Upper lobe of left lung (tissue), 6 donors: ENCODE measurements around the gene SLC25A12. TPM values are rescaled to one million over a fixed set of nuclear protein-coding genes. Genes with fewer than 3 reads are reported as not detected.
"Not testable (repeated sequence)": the region's sequence is repeated elsewhere in the genome, so short reads cannot be mapped to it uniquely, and the experiment has no call there.

Experiments used
- ATAC-seq, 2 donors: fragments of 200-7000 bp; cut with Tn5 transposase; one replicate each; pipeline ENCODE4 v1.9.1; 2022; ENCODE audit warnings: mild to moderate bottlenecking in 2 of 2, moderate library complexity in 2 of 2; ENCODE audit not compliant: low FRiP score in 2 of 2
- DNase-seq, 2 donors: peaks; one replicate each; pipeline ENCODE4 v3.0.0-alpha.2; 2019 to 2020
- H3K27ac ChIP-seq, 4 donors: fragments of 200-600 bp; sonication (generic); one replicate each; pipeline ENCODE4 v1.5.1; 2016 to 2019
- H3K27me3 ChIP-seq, 4 donors: fragments of 200-600 bp; sonication (generic); one replicate each; pipeline ENCODE4 v1.5.1; 2017 to 2019
- H3K36me3 ChIP-seq, 4 donors: fragments of 200-600 bp; sonication (generic); one replicate each; pipeline ENCODE4 v1.5.1; 2016 to 2019
- H3K4me1 ChIP-seq, 4 donors: fragments of 200-600 bp; sonication (generic); one replicate each; pipeline ENCODE4 v1.5.1; 2018 to 2019
- H3K4me3 ChIP-seq, 4 donors: fragments of 200-600 bp; sonication (generic); one replicate each; pipeline ENCODE4 v1.5.1; 2017 to 2019; ENCODE audit warnings: mild to moderate bottlenecking in 2 of 4, moderate library complexity in 1 of 4
- H3K9me3 ChIP-seq, 4 donors: fragments of 200-600 bp; sonication (generic); one replicate each; pipeline ENCODE4 v1.5.1; 2018 to 2019
- CTCF ChIP-seq, 6 experiments: fragments of 450-650 bp in 4 of 6; fragments of 200-600 bp in 2 of 6; sonication (generic) in 2 of 6; IDR thresholded peaks; one replicate each; pipeline ENCODE4 v1.5.1; 2016 to 2019; ENCODE audit warnings: antibody characterized with exemption in 6 of 6
- EP300 ChIP-seq, 4 donors: sonication (generic); formaldehyde crosslinking; IDR thresholded peaks; one replicate each; pipeline ENCODE4 v1.5.1; 2017; ENCODE audit warnings: antibody characterized with exemption in 4 of 4, control low read depth in 2 of 4
- POLR2A ChIP-seq, 4 donors: fragments of 450-650 bp; IDR thresholded peaks; one replicate each; pipeline ENCODE4 v1.5.1; 2016 to 2017; ENCODE audit warnings: antibody characterized with exemption in 4 of 4, mild to moderate bottlenecking in 2 of 4
- POLR2AphosphoS5 ChIP-seq, 2 donors: sonication (generic); formaldehyde crosslinking; IDR thresholded peaks; one replicate each; pipeline ENCODE4 v1.5.1; 2017; ENCODE audit warnings: antibody characterized with exemption in 2 of 2
- WGBS, 2 donors: methylation state at CpG; one replicate each; pipeline ENCODE4 v1.1.5; 2017 to 2018; 5-methylcytosine and 5-hydroxymethylcytosine counted together
- total RNA-seq, 6 donors: library from RNA; depleted of rRNA in 4 of 6; stranded (reverse); fragments of >200 nt in 4 of 6; gene quantifications; one replicate each; pipeline versions ENCODE4 v1.1.0 to v1.2.1, GENCODE V29; 2016 to 2021
- donor health status: DM: no; HTN: no; CAD: no; lungs with moderate emphysema.
- donor health status: DM: no; HTN: yes; CAD: no; lungs with severe emphysema.

SLC25A12 gene
- total RNA-seq, 6 donors from 2014 or later: 6.2 to 27.2 (median 11.3) TPM

- H3K27me3 ChIP-seq: no peaks in the 10 kb centered on the region
- ATAC-seq (no peak), DNase-seq (no peak)
- no peak overlapping the region for H3K27ac ChIP-seq
- WGBS, 2 donors: 53 to 65% methylated on average over 2 of the region's 2 CpGs
- H3K36me3 ChIP-seq: no peaks in the 10 kb centered on the region
- H3K4me1 ChIP-seq: no peaks in the 10 kb centered on the region
- TF ChIP-seq POLR2AphosphoS5 (IDR thresholded peaks at IDR 0.05) (no peak), POLR2A (IDR thresholded peaks at IDR 0.05) (no peak), CTCF (IDR thresholded peaks at IDR 0.05) (no peak), EP300 (IDR thresholded peaks at IDR 0.05) (no peak)
- no peak overlapping the region for H3K4me3 ChIP-seq
- peaks cover 0 to 5% (median 0%) of the 10 kb centered on the region in 4 donors for H3K9me3 ChIP-seq
Observed at GRCh38 chr2:171902840-171903420, 8.9 kb upstream of the SLC25A12 start.

- ATAC-seq, H3K4me1 ChIP-seq, H3K9me3 ChIP-seq, H3K27me3 ChIP-seq, H3K36me3 ChIP-seq, H3K4me3 ChIP-seq, H3K27ac ChIP-seq: not testable (repeated sequence)
- WGBS, 2 donors: 91% methylated on average over 8 of the region's 58 CpGs; no CpG with 5 or more reads in 1 of the 2 donors
- DNase-seq: peak in 1 of 2 donors; percentile 65
Observed at GRCh38 chr2:171899623-171900282, 5.7 kb upstream of the SLC25A12 start.

GRCh38 chr2:171895786-171896185 lies 1.7 kb upstream of the SLC25A12 start:
- ATAC-seq (no peak), DNase-seq (no peak)
- no peak overlapping the region for H3K27ac ChIP-seq
- WGBS, 2 donors: 89 to 93% methylated on average over 1 of the region's 1 CpG
- TF ChIP-seq POLR2A (IDR thresholded peaks at IDR 0.05) (no peak), CTCF (IDR thresholded peaks at IDR 0.05) (no peak), POLR2AphosphoS5 (IDR thresholded peaks at IDR 0.05) (no peak), EP300 (IDR thresholded peaks at IDR 0.05) (no peak)
- no peaks in the 10 kb centered on the region for H3K27me3 ChIP-seq
- H3K4me1 ChIP-seq: peaks cover 7 to 17% (median 13%) of the 10 kb centered on the region in 4 donors
- H3K9me3 ChIP-seq: peaks cover 0 to 5% (median 0%) of the 10 kb centered on the region in 4 donors
- H3K4me3 ChIP-seq: no peak overlapping the region
- H3K36me3 ChIP-seq: no peaks in the 10 kb centered on the region

- TF ChIP-seq EP300 (IDR thresholded peaks at IDR 0.05) (no peak), CTCF (IDR thresholded peaks at IDR 0.05) (no peak), POLR2A (IDR thresholded peaks at IDR 0.05) (no peak), POLR2AphosphoS5 (IDR thresholded peaks at IDR 0.05) (no peak)
- no peaks in the 10 kb centered on the region for H3K27me3 ChIP-seq
- H3K9me3 ChIP-seq: peaks cover 0 to 5% (median 0%) of the 10 kb centered on the region in 4 donors
- DNase-seq (no peak), ATAC-seq (no peak)
- H3K36me3 ChIP-seq: no peaks in the 10 kb centered on the region
- peak overlapping the region; percentile 64 to 83 (median 74) for H3K4me3 ChIP-seq
- H3K4me1 ChIP-seq: peaks cover 7 to 17% (median 13%) of the 10 kb centered on the region in 4 donors
- 39 to 46% methylated on average over 10 of the region's 10 CpGs for WGBS, 2 donors
- H3K27ac ChIP-seq: peak overlapping the region; percentile 70 to 87 (median 71)
Observed at GRCh38 chr2:171894612-171894947, 536 bp upstream of the SLC25A12 start.

- TF ChIP-seq EP300 (IDR thresholded peaks at IDR 0.05): no peak
- no peak for TF ChIP-seq POLR2A (IDR thresholded peaks at IDR 0.05)
- TF ChIP-seq CTCF (IDR thresholded peaks at IDR 0.05): no peak
- TF ChIP-seq POLR2AphosphoS5 (IDR thresholded peaks at IDR 0.05): no peak
- DNase-seq (no peak), ATAC-seq (no peak)
- H3K27me3 ChIP-seq: no peaks in the 10 kb centered on the region
- H3K4me3 ChIP-seq: peak overlapping the region; percentile 64 to 83 (median 74)
- H3K27ac ChIP-seq: peak overlapping the region in 3 of 4 donors; percentile 70 to 87 (median 72)
- H3K9me3 ChIP-seq: peaks cover 0 to 2% (median 0%) of the 10 kb centered on the region in 4 donors
- H3K36me3 ChIP-seq: no peaks in the 10 kb centered on the region
- 46 to 47% methylated on average over 7 of the region's 7 CpGs for WGBS, 2 donors
- H3K4me1 ChIP-seq: peaks cover 7 to 17% (median 13%) of the 10 kb centered on the region in 4 donors
Observed at GRCh38 chr2:171893196-171893823, 734 bp downstream of the SLC25A12 start.
